Measurements from ENCODE around the gene ST3GAL3.

Gene ST3GAL3, protein sequence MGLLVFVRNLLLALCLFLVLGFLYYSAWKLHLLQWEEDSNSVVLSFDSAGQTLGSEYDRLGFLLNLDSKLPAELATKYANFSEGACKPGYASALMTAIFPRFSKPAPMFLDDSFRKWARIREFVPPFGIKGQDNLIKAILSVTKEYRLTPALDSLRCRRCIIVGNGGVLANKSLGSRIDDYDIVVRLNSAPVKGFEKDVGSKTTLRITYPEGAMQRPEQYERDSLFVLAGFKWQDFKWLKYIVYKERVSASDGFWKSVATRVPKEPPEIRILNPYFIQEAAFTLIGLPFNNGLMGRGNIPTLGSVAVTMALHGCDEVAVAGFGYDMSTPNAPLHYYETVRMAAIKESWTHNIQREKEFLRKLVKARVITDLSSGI

DNA sequence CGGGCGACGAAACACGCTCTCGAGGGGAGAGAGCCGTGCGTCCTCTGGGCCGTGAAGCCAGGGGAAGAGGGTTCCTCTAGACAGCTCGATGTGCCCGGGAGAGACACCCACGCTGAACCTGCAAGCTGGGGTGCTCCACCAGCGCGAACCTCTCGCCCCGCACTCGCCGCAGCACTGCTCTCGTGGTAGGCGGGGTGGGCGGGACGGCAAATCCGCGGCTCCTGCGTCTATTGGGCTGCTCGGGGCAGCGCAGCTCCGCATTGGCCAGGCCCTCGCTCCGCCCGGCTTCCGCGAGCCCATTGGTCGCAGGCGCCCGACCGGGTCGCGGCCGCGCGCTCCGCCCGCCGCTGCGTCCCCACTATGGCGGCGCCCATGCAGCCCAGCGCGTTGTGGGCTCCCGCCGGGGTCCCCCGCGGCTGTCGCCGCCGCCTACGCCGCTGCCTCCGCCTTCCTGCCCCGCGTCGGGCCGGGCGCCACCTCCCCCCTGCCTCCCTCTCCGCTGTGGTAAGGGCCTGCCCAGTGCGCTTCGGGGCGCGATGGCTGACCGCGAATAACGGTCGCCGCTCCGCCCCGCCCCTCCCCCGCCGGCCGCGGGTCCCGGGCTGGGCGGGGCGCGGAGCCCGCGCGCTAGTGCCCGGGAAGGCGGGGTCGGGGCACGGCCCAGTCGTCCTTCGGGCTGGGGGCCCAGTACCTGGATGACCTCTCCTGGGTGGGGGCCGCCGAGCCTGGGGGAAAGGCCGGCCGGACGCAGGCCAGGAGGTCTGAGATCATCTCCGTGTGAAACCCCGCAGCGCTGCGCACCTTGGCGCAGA lies at the start of gene ST3GAL3:
Gene ST3GAL3, plus strand, starts transcription at position 347 of the 812 bp plus-strand sequence. CDS start 28,727 bp downstream, outside the sequence.
- DNase-seq: peak; percentile 90 to 92

DNA sequence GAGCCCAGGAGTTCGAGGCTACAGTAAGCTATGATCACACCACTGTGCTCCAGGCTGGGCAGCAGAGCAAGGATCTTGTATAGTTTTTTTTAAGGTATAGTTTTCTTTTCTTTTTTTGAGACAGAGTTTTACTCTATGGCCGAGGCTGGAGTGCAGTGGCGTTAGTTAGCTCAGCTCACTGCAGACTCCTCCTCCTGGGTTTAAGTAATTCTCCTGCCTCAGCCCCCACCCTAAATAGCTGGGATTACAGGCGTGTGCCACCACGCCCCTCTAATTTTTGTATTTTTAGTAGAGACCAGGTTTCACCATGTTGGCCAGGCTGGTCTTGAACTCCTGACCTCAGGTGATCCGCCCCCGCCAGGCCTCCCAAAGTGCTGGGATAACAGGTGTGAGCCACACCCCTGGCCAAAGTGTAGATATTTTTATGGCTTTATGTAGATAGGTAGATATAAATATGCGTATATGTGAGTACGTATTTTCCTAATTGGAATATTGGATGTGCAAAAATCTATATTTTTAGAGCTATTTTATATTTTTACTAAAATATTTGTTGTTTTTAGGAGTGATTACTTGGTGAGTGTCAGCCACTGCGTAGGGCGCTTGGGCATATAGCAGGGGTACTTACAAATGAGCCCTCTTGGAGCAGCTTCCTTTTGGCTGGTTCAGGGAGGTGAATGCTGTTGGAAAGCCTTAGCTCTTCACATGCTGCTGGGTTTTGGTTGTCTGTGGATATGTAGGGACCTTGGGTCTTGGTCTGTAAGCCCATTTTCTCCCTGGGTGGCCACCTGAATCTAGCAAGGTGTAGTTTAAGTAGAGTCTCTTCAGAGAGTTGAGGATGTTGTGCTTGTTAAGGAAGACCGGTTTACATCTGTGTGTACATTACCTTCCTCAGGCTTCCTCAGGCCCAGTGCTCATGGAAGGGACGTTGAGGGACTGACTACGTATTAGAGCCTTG lies 47.8 kb upstream of the ST3GAL3 start:
- no peak for DNase-seq

DNA sequence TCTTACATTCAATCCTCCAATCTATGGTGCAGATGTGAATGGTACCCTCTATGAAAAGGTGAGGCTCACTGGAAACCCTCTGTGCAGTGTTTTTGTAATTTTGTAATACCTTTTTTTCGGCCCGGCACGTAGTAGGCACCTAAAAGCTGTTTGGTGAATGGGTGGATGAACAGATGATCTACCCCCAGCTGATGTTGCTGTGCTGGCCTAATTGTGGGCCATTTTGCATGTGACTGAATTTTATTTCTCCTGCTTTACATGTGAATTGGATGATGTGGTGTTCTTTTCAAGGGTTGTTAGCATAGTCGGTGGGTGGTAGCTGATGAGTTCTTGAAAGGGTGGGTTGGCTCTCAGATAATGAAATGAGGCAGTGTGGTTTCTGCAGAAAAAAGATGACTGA lies 47.0 kb upstream of the ST3GAL3 start:
- no peak for DNase-seq

DNA sequence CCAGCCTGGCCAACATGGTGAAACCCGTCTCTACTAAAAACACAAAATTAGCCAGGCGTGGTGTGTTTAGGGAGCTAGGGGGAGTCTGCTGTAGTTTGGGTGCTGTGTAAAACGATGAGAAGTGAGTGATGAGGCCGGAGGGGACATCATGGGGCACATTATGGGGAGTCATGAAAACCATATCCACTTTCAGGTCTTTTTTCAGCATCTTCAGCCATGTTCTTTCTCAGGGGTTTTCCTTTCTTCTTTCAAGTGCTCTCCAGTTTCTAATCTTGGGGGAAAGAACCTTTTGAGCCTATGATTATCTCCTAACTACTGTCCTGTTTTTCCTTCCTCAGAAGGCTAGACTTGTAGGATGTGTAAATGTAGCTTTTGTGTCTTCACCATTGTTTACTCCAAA lies 43.0 kb upstream of the ST3GAL3 start:
- no peak for DNase-seq

DNA sequence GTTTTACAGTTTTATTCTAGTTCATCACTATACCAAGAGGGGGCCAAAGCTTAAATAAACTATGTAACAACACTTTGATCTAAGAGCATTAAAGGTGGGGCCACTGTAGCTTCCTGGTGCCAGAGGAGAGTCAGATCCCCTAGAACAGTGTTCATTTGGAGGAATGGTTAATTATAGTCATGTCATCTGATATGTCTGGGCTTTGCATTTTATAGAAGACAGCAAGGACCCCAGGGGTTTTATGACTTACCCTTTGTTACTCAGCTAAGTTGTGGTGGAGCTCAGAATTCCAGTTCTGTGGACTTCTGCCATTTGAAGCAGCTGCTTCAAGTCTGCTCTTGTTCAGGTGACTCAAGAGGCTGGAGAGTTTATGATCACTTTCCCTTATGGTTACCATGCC lies 40.7 kb upstream of the ST3GAL3 start:
- no peak for DNase-seq

DNA sequence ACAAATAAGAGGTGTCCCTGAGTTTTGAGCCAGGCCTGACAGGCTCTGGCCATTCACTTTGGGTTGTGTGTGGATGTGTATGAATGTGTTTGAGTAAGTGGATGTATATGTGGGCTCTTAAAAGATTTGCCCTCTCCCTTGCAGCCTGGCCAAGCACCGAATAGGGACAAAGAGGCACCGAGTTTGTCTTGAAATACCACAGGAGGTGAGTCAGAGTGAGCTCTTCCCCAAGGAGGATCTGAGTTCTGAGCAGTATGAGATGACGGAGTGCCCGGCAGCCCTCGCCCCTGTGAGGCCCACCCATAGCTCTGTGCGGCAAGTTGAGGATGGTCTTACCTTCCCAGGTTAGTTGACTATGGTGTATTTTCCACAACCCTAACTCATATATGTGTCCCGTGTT lies 38.4 kb upstream of the ST3GAL3 start:
- DNase-seq: no peak

DNA sequence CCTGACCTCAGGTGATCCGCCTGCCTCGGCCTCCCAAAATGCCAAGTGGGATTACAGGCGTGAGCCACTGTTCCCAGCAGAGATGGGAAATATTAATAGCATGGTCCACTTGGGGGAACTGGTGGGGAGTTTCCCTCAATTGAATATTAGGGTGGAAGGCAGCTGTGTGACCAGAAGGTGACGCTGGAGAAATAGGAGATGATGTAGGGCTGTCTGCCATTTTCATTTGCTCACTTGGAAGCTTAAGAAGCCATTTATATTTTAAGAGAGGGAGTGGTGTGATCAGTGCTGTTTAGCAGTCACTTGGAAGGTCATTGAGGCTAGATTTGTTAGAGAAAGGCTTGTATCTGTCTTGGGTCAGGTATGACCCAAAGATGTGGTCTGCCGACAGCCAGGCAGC lies 37.5 kb upstream of the ST3GAL3 start:
- DNase-seq: no peak

DNA sequence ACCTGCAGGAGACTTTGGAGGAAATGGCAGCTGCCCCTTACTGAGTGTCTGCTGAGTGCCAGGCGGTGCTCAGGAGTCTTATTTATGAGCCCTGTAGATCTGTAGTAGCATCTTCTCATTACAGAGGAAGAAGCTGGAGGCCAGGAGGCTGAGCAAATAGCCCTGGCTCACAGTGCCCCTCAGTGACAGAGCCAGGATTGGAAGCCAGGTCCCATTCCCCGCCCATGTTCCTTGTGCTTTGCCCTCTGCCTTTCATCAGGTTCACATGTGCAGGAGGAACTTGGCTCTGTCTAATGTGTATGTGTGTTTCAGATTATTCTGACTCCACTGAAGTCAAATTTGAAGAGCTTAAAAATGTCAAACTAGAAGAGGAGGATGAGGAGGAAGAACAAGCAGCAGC lies 36.1 kb upstream of the ST3GAL3 start:
- DNase-seq: no peak

DNA sequence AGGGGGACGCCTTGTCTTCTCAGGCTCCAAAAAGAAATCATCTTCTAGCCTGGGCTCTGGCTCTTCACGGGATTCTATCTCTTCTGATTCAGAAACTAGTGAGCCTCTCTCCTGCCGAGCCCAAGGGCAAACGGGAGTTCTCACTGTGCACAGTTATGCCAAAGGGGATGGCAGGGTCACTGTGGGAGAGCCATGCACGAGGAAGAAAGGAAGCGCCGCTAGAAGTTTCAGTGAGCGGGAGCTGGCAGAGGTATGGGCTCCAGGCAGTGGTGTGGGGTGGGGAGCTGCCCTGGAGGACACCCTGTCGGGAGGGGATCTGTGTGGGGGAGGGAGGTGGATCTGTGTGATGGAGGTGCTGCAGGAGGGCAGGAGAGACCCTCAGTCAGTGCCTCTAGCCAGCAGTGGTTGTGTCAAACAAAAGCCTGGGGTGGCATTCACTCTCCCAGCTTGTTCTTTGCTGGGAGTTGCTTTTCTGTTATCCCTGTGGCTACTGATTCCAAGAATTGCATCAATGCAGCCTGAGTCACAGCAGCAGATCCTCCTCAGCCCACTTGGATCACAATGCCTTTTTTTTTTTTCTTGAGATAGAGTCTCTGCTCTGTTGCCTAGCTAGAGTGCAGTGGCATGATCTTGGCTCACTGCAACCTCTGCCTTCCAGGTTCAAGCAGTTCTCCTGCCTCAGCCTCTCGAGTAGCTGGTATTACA lies 35.6 kb upstream of the ST3GAL3 start:
- no peak for DNase-seq

DNA sequence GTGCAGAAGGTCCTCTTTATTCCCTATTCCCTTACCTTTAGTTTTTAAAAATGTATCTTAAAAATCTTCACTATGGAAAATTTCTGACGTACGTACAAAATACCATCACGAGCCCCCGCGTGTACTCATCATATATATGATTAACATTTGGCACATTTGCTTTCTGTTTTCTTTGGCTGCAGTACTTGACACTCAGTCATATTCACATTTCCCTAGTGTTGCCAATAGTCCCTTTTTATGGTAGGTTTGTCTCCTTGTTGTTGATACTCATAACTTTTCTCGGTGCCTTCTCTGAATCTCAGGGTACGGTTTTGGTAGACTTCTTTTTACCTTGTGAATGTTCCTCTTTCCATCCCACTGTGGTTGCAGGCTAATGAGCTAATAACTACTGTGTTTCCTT lies 34.1 kb upstream of the ST3GAL3 start:
- no peak for DNase-seq

DNA sequence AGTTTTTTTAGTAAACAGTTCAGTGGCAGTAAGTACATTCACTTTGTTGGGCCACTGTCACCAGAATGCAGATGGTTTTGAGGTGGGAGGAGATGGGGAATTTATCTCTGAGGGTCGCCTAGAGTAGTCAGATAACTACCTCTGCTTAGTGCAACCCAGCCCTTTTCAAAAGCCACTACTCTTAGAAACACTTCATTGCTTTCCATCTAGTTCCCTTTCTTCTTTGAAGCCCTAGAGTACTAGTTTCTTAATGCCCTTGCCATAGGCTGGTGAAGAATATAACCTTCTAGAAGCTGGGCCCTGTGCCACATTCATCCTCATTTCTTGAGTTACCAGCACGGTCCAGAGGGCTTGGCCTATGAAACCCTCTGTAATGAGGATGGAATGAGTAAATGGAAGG lies 28.4 kb upstream of the ST3GAL3 start:
- DNase-seq: no peak

DNA sequence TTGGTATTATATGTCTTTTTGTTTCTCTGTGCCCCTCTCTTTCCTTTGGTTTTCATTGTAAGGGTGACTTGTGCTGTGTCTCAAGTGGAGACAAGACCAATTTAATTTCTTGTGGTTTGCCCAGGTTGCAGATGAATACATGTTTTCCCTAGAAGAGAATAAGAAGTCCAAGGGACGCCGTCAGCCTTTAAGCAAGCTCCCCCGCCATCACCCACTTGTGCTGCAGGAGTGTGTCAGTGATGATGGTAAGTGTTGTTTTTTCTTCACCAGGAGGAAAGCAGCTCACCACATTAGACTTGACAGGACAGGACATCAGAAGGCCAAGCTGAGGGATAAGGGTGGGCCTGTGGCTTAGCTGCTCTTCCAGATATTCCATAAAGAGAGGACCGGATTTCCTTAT lies 23.8 kb upstream of the ST3GAL3 start:
- no peak for DNase-seq

DNA sequence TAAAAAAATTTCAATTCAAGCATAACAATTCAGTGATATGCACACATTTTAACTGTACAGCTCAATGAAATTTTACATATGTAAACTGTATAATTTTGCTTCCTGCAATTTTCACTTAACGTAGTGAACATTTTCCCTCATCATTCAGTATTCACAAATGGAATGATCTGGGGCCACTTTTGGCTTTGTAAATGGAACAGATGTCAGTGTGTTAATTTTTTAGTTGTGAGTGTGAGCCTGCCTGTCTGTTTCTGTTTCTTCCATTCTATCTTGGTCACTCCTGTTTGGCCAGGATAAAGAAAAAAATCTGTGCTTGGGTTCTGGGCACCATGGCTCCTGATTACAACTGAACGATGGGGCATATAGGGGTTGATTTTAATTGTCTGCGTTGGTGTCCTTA lies 20.5 kb upstream of the ST3GAL3 start:
- DNase-seq: no peak

DNA sequence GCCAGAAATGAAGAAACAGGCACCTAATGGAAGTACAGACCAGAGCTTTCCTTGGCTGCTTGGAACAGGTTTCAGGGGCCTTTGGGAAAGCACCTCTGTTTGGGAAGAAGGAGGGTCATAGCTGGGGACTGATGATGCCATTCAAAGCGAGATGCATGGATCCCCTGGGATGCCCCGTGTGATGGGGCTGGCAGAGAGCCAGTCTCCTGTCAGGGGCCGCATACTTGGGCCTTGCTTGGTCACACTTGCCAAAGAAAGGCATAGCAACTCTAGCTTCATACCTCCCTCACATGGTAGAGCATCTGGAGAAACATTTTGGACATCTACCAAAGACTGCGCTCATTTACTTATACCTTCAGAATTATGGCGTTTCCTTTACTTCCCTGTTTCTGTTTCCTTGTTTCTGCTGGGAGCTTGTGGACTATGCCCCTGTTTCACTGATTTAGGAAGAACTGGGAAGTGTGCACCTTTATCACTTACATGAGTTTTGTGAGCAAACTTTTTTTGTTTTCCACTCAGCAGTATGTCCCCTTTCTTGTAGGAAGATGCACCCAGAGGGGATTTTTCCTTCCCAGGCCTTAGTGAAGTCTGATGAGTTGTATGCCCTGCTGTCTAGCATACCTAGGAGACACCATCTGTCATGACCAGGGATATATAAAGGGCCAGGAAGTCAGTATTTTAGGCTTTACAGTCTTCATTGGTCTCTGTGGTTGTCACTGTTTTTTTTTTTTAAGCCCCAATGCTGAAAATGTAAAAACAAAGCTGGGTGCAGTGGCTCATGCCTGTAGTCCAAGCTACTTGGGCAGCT lies 19.8 kb upstream of the ST3GAL3 start:
- no peak for DNase-seq

DNA sequence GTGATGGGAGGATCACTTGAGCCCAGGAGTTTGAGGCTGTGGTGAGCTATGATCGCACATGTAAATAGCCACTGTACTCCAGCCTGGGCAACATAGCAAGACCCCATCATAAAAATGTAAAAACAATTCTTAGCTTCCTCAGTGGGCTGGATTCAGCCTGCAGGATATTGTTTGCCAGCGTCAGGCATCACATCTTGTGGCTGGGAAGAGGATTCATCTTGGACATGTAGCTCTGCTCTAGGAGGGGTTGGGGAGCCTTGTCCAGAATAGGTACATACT lies 19.3 kb upstream of the ST3GAL3 start:
- no peak for DNase-seq

DNA sequence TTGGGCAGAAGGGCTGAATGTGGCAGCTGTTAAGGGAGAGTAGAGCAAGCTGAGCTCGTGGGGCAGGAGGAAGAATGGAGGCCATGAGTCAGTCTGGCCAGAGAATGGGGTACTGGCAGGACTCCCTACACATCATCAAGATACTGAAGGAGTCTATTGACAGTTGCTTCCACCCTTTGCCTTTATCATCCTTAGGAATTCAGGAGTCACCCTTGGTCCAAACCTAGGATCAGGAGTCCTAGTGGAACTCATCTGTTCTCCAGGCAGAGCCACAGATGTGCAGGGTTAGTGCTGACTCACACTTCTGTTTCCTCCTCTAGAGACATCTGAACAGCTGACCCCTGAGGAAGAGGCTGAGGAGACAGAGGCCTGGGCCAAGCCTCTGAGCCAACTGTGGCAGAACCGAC lies 18.7 kb upstream of the ST3GAL3 start:
- DNase-seq: no peak

DNA sequence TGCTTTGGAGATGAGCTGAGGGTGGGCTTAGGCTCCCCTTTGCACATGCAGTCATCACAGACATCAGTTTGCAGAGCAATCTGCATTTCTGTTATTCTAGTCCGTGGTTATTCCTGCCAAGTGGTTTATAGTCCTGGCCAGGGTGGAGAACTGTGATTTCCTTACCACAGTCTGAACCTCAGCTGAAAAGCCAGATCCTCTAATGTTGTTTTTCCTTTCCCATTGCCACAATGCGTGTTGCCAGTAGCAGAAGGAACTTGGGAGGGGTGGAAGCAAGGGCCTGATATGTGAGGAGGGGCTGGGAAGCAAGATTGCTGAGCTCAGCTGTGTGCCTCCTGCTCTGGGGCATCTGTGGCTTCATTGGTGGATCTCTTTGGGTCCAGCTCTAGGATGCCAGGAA lies 18.0 kb upstream of the ST3GAL3 start:
- DNase-seq: no peak

DNA sequence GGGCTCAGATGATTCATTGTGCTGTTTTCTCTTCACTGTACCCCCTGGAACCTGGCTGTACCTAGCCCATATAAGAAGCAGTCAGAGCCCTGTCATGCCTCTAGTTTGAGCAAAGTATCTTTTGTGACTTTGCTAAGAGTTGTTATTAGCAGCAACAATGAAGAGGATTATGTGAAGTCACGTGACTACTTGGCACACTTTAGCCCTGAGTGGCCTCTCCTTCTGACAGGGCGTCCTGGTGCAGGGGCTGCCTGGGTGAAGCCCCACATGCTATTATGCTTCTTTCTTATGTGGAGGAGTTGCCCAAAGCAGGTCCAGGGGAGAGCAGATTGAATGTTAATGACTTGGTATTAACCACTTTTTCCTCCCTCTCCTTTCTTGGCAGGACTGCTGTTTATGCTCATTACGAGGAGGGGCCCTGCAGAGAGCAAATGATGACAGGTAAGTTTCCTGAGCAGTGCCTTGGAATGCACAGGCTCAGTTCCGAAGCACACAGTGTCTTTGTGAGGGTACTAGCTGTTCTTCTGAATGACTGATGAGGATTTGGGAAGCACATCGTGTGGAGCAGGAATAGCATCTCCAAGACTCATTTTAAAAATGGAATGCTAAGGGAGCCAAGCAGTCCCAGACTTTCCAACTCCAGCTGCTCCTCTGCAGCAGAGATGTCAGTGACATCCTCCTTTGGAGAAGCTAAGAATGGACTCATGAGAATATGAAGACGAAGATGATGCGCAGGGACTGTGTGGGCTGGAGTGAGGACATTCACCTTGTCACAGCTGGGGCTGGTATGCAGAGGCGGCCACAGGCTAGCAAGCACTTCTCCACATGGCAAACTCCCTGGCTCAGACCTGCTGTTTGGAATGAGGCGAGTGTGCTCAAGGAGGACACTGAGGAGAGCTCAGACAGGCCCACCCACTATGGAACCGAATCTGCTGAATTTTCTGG lies 15.2 kb upstream of the ST3GAL3 start:
- no peak for DNase-seq

DNA sequence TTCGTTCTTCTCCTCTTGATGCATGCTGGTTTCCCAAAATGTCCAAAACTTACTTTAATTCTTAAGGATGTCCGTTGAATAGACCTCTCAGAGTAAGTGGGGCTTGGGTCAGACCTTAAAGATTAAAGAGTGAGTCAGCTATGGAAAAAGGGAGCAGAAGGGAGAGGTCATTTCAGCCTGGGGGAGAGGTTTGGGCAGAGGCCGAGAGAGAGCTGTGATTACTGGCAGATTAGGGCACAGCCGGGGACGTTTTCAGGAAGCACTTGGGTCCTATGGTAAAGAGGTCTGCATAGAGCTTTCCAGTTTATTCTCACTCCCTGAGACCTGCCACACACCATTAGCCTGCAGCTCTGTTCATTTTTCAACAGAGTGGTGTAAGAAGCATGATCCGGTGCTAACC lies 14.0 kb upstream of the ST3GAL3 start:
- no peak for DNase-seq

DNA sequence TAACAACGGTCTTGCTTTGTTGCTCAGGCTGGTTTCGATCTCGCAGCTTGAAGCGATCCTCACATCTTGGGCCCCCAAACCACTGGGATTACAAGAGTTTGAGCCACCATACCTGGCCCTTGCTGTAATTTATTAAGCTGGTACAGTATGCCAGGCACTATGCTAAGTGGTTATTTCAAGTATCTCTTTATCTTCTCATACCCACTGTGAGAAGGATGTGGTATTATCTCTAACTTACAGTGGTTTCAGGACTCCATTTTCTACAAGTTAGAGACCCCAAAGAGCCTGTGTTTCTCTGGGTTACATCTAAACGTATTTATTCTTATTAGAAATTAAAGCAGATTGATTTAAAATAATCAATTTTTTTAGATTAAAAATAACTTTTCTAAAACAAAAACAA lies 8.1 kb upstream of the ST3GAL3 start:
- no peak for DNase-seq

DNA sequence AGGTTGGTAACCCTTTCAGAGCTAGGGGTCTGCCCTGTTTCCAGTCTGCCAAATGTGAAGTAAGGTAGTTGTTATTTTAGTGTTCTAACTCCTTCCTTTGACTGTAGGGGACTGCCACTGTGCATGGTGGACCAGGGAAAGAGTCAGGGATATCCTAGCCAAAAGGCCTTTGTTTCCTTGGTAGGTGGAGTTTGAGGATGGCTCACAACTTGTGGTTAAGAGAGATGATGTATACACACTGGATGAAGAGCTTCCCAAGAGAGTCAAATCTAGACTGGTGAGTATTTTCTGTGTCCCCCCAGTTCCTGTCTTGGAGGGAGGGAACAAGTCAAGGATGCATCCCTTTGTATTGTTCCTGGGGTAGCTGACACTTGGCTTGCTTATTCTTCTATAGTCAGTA lies 3.5 kb upstream of the ST3GAL3 start:
- DNase-seq: no peak

Data from activated CD4-positive, alpha-beta T cell treated with anti-CD3 and anti-CD28 coated beads, Interleukin-2, amount 50 U/mL, for 4 hours (primary cell).